Effector memory CD8-positive, alpha-beta T cell (primary cell): ENCODE results near the gene SPI1.

Experiments
- ATAC-seq: fragments of 150-1000 bp; cut with Tn5 transposase; replicated peaks from 2 replicates; pipeline ENCODE4 v1.10.0; 2021; ENCODE audit warnings: mild to moderate bottlenecking, moderate library complexity
- DNase-seq, 3 experiments: peaks; one replicate each; pipeline ENCODE4 v3.0.0; 2021
- H3K27ac Mint-ChIP-seq, 2 donors: one replicate each; pipeline ENCODE4 v1.8.0; 2022; ENCODE audit warnings: mild to moderate bottlenecking in 2 of 2, mixed read lengths in 2 of 2, moderate library complexity in 2 of 2
- H3K27me3 Mint-ChIP-seq, 2 donors: one replicate each; pipeline ENCODE4 v1.8.0; 2022; ENCODE audit warnings: mixed read lengths in 2 of 2
- H3K36me3 Mint-ChIP-seq: one replicate; pipeline ENCODE4 v1.8.0; 2022; ENCODE audit warnings: mild to moderate bottlenecking, moderate library complexity, mixed read lengths; ENCODE audit not compliant: insufficient read depth
- H3K4me1 Mint-ChIP-seq, 2 donors: one replicate each; pipeline ENCODE4 v1.8.0; 2022; ENCODE audit warnings: low read depth in 2 of 2, mixed read lengths in 2 of 2
- H3K4me3 Mint-ChIP-seq, 2 donors: one replicate each; pipeline ENCODE4 v1.8.0; 2022; ENCODE audit warnings: mild to moderate bottlenecking in 2 of 2, mixed read lengths in 2 of 2, moderate library complexity in 2 of 2
- H3K9me3 Mint-ChIP-seq, 2 donors: one replicate each; pipeline ENCODE4 v1.8.0; 2022; ENCODE audit warnings: mixed read lengths in 2 of 2

The SPI1 gene

DNA sequence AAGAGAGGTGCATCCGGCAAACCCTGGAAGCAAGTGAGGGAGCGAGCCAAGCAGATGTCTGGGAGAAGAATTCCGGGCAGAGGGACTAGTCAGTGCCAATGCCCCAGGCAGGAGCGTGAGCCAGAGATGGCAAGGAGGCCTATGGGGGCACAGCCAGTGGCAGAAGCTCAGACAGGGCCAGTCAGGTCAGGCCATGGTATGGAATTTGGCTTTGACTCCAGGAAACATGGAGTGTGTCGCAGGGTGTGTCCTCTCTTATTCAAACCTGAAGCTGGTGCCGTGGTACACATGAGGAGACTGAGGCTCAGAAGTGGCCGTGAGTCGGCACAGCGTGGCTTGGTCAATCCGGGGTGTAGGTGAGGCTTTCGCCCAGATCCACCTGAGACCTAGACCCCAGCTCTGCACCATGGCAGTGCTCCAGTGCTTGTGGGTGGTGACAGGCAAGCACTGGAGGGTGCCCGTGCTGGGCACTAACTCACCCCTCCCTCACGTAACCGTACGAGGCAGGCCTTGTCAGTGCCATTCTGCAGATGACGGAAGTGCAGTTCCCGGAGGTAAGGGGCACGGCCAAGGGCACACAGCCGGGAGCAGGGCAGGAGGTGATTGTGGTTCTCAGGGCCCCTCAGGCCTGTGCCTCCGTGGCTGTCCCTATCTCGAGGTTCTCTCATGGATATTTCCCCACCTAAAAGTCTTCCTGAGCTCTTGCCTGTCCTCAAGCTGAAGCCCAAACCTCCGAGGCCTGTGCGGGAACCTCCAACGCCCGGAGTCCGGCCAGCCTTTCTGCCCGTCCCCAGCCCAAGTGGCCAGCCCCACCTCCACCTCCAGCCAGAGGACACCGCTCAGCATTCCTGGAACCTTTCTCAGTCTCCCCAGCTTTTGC is 10.6 kb upstream of the SPI1 start:
- Mint-ChIP-seq H3K27me3 (no peaks in the 10 kb centered on the region), H3K4me1 (peaks cover 25 to 46% of the 10 kb centered on the region in 2 donors), H3K36me3 (peaks cover 5% of the 10 kb centered on the region), H3K27ac (peak overlapping the region in 1 of 2 donors; percentile 75), H3K4me3 (peak overlapping the region; percentile 64 to 75), H3K9me3 (no peaks in the 10 kb centered on the region)
- DNase-seq (no peak), ATAC-seq (no peak)

DNA sequence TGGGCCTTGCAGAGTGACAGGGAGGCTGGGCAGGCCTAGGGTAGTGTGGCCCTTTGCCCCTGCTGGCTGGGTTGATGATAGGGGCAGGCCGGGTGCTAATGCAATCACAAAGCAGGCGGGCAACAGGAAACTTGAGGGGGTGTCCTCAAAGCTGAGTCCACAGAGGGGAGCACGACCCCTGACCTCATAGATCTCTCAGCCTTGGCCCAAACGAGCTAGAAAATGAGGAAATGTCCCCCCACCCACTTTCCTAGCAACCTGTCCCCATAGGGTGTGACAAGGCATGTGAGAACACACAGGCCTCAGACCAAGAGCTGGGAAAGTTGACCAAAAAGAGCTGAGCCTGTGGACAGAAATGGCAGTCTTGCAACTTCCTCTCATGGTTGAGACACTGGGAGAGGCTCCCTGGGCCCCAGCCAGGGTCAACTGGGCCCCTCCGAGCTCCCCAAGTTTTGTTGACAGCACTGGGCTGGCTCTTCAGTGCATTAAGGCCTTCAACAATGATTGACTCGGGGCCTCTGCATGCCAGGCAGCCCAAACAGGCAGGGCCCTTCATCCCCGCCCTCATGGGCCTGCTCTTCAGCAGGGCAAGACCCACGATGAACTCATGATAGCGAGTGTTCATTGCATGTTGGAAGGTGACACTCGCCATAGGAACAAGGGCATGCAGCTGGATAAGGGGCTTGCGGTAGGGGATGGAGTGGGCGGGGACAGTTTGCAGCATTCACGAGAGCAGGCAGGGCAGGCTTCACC is 9.8 kb upstream of the SPI1 start:
- no peaks in the 10 kb centered on the region for H3K27me3 Mint-ChIP-seq
- DNase-seq (no peak), ATAC-seq (no peak)
- H3K36me3 Mint-ChIP-seq = peaks cover 4% of the 10 kb centered on the region
- H3K4me1 Mint-ChIP-seq = peaks cover 25 to 40% of the 10 kb centered on the region in 2 donors
- peak overlapping the region in 1 of 2 donors; percentile 64 for H3K4me3 Mint-ChIP-seq
- no peak overlapping the region for H3K27ac Mint-ChIP-seq
- H3K9me3 Mint-ChIP-seq = no peaks in the 10 kb centered on the region

DNA sequence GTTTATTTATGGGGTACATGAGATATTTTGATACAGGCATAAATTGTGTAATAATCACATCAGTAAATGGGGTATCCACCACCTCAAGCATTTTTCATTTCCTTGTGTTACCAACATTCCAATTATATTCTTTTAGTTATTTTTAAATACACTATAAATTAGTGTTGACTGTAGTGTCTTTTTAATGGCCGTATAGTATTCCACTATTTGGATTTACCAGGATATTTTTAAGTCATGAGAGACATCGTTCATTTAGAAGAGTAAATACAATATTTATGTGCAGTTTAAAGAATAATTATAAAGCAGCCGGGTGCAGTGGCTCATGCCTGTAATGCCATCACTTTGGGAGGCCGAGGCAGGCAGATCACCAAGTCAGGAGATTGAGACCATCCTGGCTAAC is 6.2 kb upstream of the SPI1 start:
- Mint-ChIP-seq H3K27ac (no peak overlapping the region), H3K4me1 (peaks cover 3 to 17% of the 10 kb centered on the region in 2 donors), H3K36me3 (peaks cover 4% of the 10 kb centered on the region), H3K27me3 (no peaks in the 10 kb centered on the region), H3K4me3 (no peak overlapping the region), H3K9me3 (no peaks in the 10 kb centered on the region)
- DNase-seq (no peak), ATAC-seq (no peak)

DNA sequence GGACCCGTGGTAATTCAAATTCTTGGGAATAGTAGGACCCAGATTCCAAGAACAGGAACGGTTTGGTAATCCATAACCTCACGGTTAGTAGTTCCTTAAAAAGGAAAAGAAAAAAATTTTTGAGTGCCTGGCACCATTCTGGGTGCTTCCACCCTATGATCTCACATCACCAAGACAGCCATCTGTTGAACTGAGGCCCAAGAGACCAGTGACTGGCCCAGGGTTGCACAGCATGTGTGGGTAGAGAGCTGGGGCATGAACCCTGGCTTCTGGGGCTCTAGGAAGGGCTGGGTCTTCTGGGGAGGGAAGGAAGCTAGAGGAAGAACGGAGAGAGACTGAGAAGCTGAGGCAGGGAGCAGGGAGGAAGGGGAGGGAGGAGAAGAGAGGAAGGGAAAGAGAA is 4.7 kb upstream of the SPI1 start:
- DNase-seq (no peak), ATAC-seq (no peak)
- peaks cover 0 to 4% of the 10 kb centered on the region in 2 donors for H3K4me1 Mint-ChIP-seq
- H3K27ac Mint-ChIP-seq = no peak overlapping the region
- H3K4me3 Mint-ChIP-seq = no peak overlapping the region
- H3K36me3 Mint-ChIP-seq = peaks cover 4% of the 10 kb centered on the region
- H3K27me3 Mint-ChIP-seq = no peaks in the 10 kb centered on the region
- no peaks in the 10 kb centered on the region for H3K9me3 Mint-ChIP-seq

DNA sequence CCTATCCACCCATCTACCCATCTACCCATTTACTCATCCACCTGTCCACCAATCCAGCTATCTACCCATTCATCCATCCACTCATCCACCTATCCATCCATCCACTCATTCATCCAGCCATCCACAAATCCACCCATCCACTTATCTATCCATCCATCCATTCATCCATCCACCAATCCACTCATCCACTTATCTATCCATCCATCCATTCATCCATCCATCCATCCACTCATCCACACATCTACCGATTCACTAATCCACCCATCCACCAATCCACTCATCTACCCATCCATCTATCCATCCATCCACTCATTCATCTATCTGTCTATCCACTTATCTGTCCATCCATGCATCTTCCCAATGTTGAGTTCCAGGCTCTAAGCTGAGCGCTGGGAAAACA is 1.7 kb upstream of the SPI1 start:
- Mint-ChIP-seq H3K4me1 (no peaks in the 10 kb centered on the region), H3K27me3 (no peaks in the 10 kb centered on the region), H3K36me3 (peaks cover 4% of the 10 kb centered on the region), H3K27ac (no peak overlapping the region), H3K9me3 (no peaks in the 10 kb centered on the region), H3K4me3 (no peak overlapping the region)
- DNase-seq (no peak), ATAC-seq (no peak)

DNA sequence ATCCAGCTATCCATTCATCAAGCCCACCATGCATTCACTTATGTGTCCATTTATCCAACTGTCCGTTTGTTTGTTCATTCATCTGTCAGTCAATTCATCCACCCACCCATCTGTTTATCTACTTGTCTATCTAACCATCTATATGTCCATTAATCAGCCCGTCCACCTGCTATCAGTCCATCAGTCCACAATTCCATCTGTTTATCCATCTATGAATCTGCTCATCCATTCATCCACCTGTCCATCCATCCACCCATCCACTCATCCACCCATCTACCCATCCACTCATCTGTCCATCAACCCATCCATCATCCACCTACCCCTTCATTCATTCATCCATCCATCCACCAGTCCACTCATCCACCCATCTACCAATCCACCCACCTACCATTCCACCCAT is 970 bp upstream of the SPI1 start:
- Mint-ChIP-seq H3K4me3 (no peak overlapping the region), H3K9me3 (no peaks in the 10 kb centered on the region), H3K4me1 (no peaks in the 10 kb centered on the region), H3K36me3 (peaks cover 4% of the 10 kb centered on the region), H3K27me3 (no peaks in the 10 kb centered on the region), H3K27ac (no peak overlapping the region)
- ATAC-seq = no peak
- no peak for DNase-seq

DNA sequence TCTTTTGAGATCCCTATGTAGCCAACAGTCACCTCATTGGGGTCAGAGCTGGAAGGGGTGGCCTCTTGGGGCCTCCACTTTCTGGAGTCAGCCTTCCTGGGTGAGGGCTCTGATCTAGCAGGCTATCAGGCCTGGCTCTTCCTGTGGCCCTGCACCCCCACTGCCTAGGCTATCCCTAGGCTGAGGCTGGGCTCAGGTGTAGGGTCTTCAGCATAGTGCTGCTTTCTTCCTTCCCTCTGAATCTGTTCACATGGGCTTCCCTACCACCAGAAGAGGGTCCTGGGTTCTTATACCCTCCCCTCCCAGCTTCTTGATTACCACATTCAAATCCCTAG is 456 bp upstream of the SPI1 start:
- peaks cover 1% of the 10 kb centered on the region for H3K36me3 Mint-ChIP-seq
- H3K27me3 Mint-ChIP-seq = no peaks in the 10 kb centered on the region
- DNase-seq = no peak
- H3K9me3 Mint-ChIP-seq = no peaks in the 10 kb centered on the region
- no peak overlapping the region for H3K27ac Mint-ChIP-seq
- no peak overlapping the region for H3K4me3 Mint-ChIP-seq
- H3K4me1 Mint-ChIP-seq = no peaks in the 10 kb centered on the region
- ATAC-seq = no peak

DNA sequence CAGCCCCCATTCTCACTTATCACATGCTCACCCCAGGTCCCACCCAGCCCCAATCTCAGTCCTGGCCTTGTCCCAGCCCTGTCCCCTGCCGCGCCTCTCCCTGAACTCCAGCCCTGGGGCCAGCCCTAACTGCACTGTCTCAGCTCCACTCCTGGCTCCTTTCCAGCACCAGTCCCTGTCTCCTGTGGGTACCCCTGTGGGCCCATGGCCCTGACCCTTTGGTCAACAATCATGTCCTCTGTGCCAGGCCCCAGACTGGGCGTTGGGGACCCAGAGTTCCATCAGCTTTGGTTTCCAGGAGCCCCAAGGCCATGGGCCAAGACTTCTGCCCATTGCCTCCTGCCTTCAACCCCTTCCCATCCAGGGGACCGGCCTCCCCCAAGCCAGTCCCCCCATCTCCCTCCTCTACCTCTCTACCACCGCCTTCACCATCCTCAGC is 757 bp downstream of the SPI1 start:
- H3K36me3 Mint-ChIP-seq = no peaks in the 10 kb centered on the region
- H3K27ac Mint-ChIP-seq = no peak overlapping the region
- peak overlapping the region in 1 of 2 donors; percentile 44 for H3K4me3 Mint-ChIP-seq
- H3K27me3 Mint-ChIP-seq = no peaks in the 10 kb centered on the region
- ATAC-seq = no peak
- no peak for DNase-seq
- H3K4me1 Mint-ChIP-seq = no peaks in the 10 kb centered on the region
- no peaks in the 10 kb centered on the region for H3K9me3 Mint-ChIP-seq

DNA sequence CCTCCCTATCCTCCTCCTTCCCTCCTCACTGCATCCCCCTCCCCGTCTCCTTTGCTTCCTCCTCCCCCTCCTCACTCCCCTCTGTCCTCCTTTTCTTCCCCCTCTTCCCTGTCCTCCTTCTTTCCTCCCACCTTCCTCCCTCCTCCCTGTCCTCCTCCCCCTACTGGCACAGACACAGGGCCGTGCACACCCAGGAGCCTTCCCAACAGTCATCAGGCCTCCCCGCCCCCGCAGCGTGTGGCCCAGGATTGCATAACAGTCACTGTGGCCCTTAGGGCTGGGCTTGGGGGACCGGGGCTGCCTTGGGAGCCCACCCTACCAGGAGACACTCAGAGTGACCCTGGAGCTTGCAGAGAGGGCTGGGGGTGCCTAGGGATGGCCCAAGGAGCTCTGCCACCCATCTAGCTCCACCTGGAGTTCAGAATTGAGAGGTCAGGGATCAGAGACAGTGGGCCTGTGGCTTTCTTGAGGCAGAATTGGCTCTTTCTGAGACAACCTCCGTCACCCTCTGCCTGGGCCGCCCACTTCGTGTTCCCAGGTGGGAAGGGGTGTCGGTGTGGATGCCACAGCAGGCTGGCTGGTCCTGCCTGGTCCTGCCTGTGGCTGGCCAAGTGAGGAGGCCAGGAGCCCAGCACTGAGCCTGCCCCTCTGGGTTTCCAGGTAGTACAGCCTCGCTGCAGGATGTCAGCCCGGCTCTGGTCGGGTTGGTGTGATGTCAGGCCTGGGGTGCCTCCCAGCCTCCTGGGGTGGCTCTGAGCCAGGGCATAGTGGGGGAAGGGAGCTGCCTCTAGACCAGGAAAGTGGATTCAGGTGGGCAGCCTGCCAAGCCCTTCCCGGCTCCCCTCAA is 1.6 kb downstream of the SPI1 start:
- Mint-ChIP-seq H3K4me3 (no peak overlapping the region), H3K27ac (no peak overlapping the region), H3K4me1 (no peaks in the 10 kb centered on the region), H3K36me3 (no peaks in the 10 kb centered on the region), H3K9me3 (no peaks in the 10 kb centered on the region), H3K27me3 (no peaks in the 10 kb centered on the region)
- no peak for DNase-seq
- ATAC-seq = no peak

DNA sequence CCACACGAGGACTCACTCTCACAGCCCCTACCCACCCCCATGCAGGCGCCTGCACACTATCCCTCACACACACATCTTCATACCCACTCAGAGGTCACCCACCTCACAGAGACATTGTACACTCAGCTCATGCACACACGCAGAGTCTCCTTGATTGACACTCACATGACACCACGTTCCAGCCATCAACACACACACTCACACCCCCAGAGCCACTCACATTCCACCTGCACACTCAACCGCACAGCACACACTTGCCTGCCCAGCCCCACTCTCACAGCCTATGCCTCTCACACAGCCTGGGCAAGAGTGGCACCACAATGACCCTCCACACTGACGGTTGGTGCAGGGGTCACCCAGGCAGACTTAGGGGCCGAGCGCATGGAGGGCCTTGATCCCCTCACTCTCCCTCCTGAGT is 2.2 kb downstream of the SPI1 start:
- H3K4me3 Mint-ChIP-seq = no peak overlapping the region
- ATAC-seq = no peak
- no peak for DNase-seq
- no peaks in the 10 kb centered on the region for H3K4me1 Mint-ChIP-seq
- no peaks in the 10 kb centered on the region for H3K27me3 Mint-ChIP-seq
- H3K27ac Mint-ChIP-seq = no peak overlapping the region
- no peaks in the 10 kb centered on the region for H3K9me3 Mint-ChIP-seq
- no peaks in the 10 kb centered on the region for H3K36me3 Mint-ChIP-seq

DNA sequence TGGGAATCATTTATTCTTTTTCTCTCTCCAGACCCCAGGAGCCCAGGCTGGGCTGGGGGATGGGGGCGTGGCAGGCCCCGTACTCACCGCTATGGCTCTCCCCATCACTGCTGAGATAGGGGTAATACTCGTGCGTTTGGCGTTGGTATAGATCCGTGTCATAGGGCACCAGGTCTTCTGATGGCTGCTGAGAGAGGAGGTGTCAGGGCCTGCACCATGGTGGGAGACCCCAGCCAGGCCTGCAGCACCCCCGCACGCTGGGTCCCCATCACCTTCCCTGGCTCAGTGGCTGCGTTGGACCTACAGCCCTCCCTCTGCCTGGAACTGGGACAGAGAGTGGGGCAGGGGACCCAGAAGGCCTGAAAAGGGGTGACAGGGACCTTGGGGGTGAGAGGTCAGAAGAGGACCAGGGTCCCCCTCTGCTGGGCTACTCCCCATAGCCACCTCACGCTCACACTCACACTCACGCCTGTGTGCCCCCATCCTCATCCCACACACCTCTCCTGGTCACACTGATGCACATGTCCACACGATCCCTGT is 2.7 kb downstream of the SPI1 start:
- H3K4me3 Mint-ChIP-seq = no peak overlapping the region
- H3K9me3 Mint-ChIP-seq = no peaks in the 10 kb centered on the region
- ATAC-seq (no peak), DNase-seq (no peak)
- no peaks in the 10 kb centered on the region for H3K36me3 Mint-ChIP-seq
- no peaks in the 10 kb centered on the region for H3K4me1 Mint-ChIP-seq
- H3K27me3 Mint-ChIP-seq = no peaks in the 10 kb centered on the region
- no peak overlapping the region for H3K27ac Mint-ChIP-seq

DNA sequence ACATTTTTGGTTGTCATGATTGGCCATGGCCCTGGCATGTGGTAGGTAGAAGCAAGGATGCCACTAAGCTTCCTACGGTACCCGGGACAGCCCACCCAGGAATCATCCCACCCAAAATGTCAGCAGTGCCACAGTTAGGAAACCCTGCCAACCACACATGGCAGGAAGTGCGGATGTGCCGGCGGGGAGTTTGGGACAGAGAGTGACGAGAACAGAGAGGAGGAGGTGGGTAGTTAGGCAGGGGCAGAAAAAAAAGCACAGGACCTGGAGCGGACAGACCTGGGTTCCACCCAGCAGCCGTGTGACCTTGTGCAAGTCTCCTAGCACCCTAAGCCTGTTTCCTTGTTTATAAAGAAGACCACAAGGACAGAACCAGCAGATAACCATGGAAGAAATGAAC is 3.3 kb downstream of the SPI1 start:
- Mint-ChIP-seq H3K36me3 (no peaks in the 10 kb centered on the region), H3K9me3 (no peaks in the 10 kb centered on the region), H3K27ac (no peak overlapping the region), H3K4me3 (no peak overlapping the region), H3K4me1 (no peaks in the 10 kb centered on the region), H3K27me3 (no peaks in the 10 kb centered on the region)
- ATAC-seq (no peak), DNase-seq (no peak)

DNA sequence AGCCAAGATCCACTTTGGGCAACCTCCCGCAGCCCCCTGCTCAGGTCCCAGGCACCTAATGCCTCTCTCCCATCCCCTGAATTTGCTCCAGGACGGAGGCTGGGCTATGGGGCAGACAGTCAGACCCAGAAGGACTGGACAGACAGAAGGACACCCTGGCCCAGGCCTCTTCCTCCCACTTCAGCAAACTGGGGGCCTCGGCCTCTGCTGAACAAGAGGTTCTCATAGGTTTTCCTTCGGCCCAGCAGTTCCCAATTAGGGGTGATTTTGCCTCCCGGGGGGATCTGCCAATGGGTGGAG is 3.7 kb downstream of the SPI1 start:
- H3K27me3 Mint-ChIP-seq = no peaks in the 10 kb centered on the region
- no peak overlapping the region for H3K27ac Mint-ChIP-seq
- ATAC-seq = no peak
- no peak overlapping the region for H3K4me3 Mint-ChIP-seq
- no peak for DNase-seq
- H3K4me1 Mint-ChIP-seq = no peaks in the 10 kb centered on the region
- no peaks in the 10 kb centered on the region for H3K9me3 Mint-ChIP-seq
- no peaks in the 10 kb centered on the region for H3K36me3 Mint-ChIP-seq
